GM19468 (cell line): ENCODE results near the gene ZBTB17.

Source experiments
- ATAC-seq: cut with Tn5 transposase; IDR thresholded peaks from one replicate; pipeline ENCODE4 v1.9.1; 2021; ENCODE audit warnings: mild to moderate bottlenecking, moderate library complexity, moderate number of reproducible peaks; ENCODE audit not compliant: unreplicated experiment; ENCODE audit errors: extremely low read depth

ZBTB17 gene

DNA sequence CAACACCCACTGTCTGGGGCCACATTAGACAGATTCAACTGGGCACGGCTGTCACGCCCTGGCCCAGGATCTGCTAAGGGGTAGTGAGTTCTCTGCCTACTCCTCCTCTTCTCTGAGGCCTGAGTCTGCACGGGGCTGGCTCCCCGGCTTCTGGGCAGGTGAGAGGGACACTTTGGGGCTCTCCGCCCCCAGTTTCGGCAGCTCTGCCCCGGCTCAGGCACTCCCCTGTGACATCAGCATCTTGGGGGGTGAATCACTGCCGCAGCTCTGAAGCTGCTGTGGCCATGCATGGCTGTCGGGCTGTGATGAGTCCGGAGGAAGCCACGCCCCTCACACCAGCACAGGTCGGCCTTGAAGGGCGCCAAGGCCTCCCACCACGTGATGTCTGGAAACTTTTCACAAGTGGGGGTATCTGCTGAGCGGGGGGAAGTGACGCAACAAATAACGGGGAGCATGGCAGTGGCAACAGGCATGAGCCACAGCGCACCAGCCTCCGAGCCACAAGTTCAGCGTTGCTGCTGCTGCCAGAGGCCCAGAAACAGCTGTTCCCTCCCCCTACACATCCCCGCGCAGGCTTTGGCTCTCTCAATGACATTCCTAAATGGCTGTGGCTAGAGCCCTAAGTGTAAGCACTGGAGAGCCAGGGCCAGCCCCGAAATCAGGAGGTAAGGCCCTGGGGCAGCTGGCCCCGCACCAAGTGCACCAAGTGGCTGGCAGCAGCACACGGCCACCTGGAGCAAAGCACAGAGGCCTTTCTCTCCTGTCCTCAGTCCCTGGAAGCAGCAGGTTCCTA is 26.3 kb downstream of the ZBTB17 start:
- peak; percentile 43 for ATAC-seq

DNA sequence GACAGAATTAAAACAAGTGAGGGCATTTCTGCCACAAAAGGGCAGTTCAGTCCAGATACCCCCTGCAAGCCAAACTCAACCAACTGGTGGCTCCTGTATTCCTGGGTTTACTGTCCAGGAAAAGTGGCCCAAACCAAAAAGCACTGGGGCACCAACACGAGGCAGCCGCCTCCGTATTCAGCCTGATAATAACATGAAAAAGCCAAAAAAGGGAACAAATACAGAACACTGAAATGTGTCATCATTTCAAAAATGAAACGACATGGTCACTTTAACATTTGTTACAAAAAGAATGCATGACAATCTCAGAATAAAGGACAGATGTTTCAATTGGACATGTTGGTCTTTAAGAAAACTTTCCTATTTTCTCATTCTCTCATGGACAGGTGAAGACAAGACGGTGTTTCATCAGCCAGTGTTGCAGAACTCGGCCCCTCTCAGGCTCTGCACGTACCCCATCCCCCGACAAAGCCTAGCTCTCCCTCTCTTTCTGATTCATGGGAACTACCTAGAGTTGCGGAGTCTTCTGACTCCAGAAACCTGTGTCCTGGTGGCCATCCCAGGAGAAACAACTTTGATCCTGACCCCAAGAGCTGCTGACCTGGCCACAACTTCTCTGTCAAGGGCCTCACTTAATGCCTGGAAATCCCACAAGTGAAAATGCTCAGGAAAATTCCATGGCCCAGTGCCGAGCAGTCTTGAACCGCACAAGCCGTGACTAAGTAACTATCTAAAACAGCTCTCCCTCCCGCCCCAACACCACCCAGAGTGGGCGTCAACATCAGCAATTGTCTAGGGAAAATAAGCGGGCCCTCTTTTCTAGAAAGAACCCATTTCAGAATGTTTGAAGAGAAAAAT is 27.1 kb downstream of the ZBTB17 start:
- no peak for ATAC-seq

GRCh38 chr1:15948091-15948591 is 27.8 kb downstream of the ZBTB17 start:
- ATAC-seq = no peak

GRCh38 chr1:15947382-15948090 is 28.4 kb downstream of the ZBTB17 start:
- no peak for ATAC-seq

GRCh38 chr1:15946571-15947381 is 29.1 kb downstream of the ZBTB17 start:
- ATAC-seq = no peak

DNA sequence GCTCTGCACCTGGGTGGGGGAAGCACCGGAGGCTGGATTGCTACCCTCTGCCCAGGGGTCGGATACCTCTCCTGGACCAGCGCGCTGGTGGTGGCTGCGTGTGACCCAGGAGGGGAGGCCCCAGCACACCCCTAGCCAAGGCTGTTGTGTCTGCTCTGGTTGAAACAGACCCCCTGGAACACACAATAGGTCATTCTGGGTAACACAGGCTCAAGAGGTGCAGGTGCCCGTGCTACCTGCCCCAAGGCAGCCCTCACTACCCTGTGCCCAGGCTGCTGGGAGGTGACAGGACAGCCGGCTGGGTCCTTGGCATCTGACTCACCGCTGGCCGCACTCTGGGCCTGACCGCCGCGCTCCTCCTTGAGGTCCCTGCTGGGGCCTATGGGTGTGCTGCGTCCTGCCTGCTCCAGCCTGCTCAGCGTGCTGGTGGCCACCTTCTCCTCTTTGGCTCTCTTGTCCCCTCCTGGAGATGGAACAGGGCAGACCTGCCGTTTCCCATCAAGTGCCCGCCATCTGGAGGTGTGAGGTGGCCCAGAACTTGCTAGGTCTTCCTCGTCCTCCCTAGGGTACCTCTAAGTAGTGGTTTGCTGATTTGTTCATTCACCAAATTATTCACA is 30.0 kb downstream of the ZBTB17 start:
- no peak for ATAC-seq

GRCh38 chr1:15945011-15945831 is 30.7 kb downstream of the ZBTB17 start:
- ATAC-seq = no peak

- no peak for ATAC-seq
Measured at GRCh38 chr1:15944308-15945010, 31.4 kb downstream of the ZBTB17 start.

DNA sequence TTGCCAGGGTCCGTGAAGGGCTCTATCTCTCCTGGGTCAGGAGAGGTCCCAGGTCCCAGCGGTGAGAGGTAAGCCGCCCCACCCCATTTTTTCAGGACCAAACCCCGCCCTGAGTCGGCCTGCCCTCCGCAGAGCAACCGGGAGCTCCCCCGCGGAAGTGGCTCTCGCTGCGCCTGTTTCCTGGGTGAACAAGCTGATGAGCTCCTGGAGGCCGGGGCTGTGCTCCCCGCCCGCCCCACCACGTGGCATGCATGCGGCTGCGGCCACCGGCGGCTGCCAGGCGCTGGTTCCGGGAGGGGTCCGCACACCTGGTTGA is 32.0 kb downstream of the ZBTB17 start:
- ATAC-seq = no peak

GRCh38 chr1:15943328-15943991 is 32.4 kb downstream of the ZBTB17 start:
- ATAC-seq = no peak

- ATAC-seq = no peak
Measured at GRCh38 chr1:15942661-15943327, 33.1 kb downstream of the ZBTB17 start.

- no peak for ATAC-seq
Measured at GRCh38 chr1:15941899-15942660, 33.8 kb downstream of the ZBTB17 start.

- ATAC-seq = no peak
Measured at GRCh38 chr1:15941044-15941840, 34.7 kb downstream of the ZBTB17 start.

DNA sequence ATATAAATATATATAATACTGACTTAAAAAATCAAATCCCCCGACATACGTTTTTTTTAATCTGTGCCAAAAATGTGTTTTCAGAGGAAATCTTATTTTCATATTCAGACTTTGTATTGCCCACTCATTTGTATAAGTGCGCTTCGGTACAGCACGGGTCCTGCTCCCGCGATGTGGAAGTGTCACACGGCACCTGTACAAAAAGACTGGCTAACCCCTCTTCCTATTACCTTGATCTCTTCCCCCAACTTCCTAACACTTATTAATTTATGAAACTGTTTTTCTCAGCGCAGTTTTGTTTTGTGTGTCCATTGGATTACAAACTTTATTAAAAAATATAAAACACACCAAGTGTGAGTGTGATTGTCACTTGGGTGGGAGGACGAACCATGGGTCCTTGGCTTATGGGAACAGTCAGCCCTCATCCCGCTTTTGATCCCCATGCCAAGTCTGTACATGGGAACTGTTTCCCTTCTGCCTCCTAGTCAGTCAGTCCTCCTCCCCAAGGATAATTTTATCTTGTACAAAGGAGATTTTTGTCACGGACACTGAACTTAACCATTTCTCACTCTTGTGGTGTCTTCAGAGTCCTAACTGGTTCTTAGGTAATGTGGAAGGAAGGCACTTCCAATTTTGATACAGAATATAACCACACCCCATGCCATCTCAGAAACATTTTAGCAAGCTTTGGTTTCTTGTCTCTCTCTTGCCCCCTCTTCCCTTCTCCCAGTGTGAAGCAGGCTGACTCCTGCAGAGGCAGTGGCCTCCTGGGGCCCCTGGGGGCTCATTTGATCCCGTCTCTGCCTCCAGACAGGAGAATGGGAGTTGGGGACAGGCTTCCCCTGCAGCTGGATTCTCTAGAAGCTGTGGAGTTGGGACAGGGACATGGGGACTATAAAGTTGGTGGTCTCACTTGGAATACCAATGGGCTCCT is 35.5 kb downstream of the ZBTB17 start:
- no peak for ATAC-seq
